Measurements from ENCODE around the gene SMTN.
"Not testable (repeated sequence)": the region's sequence is repeated elsewhere in the genome, so short reads cannot be mapped to it uniquely, and the experiment has no call there.

Gene SMTN

DNA sequence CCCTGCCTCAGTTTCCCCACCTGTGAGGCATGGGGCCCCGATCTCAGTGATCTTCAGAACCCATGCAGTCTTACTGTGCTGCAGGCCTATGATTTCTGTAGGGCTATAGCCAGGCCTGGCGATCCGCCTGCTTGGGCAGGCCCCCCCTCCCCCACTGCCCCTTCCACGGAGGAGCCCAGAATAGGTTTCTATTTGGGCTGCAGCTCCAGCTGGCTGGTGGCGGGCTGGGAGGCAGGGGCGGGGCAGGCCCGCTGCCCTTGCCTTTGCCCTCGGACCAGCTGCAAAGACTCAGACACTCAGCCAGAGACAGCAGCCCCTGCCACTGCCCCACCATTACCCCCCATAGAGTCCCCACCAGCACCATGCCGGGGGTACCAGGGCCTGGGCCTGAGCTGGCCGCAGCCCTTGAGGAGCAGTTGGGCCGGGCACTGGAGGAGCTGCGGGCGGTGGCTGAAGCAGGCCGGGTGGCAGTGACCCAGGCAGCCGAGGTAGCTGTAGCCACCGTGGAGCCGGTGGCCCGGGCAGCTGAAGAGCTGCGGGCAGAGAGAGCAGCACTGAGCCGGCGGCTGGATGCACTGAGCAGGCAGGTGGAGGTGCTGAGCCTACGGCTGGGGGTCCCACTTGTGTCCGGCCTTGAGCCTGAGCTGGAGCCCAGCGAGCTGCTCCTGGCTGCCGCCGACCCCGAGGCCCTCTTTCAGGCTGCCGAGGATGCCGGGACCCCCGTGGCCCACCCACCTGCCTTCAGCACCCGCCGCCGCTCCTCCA, 12.2 kb downstream of the SMTN start:
- no peak overlapping the region for H3K4me3 ChIP-seq (ENCODE audit: low read depth, low read length)
- no peak for DNase-seq (ENCODE audit: low read depth, low spot score)
- TF ChIP-seq, protein P1, sequence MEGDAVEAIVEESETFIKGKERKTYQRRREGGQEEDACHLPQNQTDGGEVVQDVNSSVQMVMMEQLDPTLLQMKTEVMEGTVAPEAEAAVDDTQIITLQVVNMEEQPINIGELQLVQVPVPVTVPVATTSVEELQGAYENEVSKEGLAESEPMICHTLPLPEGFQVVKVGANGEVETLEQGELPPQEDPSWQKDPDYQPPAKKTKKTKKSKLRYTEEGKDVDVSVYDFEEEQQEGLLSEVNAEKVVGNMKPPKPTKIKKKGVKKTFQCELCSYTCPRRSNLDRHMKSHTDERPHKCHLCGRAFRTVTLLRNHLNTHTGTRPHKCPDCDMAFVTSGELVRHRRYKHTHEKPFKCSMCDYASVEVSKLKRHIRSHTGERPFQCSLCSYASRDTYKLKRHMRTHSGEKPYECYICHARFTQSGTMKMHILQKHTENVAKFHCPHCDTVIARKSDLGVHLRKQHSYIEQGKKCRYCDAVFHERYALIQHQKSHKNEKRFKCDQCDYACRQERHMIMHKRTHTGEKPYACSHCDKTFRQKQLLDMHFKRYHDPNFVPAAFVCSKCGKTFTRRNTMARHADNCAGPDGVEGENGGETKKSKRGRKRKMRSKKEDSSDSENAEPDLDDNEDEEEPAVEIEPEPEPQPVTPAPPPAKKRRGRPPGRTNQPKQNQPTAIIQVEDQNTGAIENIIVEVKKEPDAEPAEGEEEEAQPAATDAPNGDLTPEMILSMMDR (IDR thresholded peaks at IDR 0.05; ENCODE audit: insufficient read depth, low read length, missing control alignments): no peak
- ChIA-PET CTCF (interaction anchor here (1.5 to 17.2 kb wide), 5 partner anchors 9 to 146 kb away, joined by 4 to 157 read pairs (median 37); partner anchors contain the start of gene SELENOM), POLR2A (interaction anchor here (0.9 to 1.6 kb wide), 3 partner anchors 8 to 11 kb away, joined by 3 to 10 read pairs (median 4); no protein-coding TSS in a partner anchor)

- H3K4me3 ChIP-seq (ENCODE audit: low read depth, low read length): no peak overlapping the region
- TF ChIP-seq, protein P1 (IDR thresholded peaks at IDR 0.05; ENCODE audit: insufficient read depth, low read length, missing control alignments): no peak
- CTCF ChIA-PET: interaction anchor here (1.8 to 17.2 kb wide), 3 partner anchors 10 to 55 kb away, joined by 7 to 157 read pairs (median 68); partner anchors contain the start of gene SELENOM
- DNase-seq (ENCODE audit: low read depth, low spot score): no peak
- POLR2A ChIA-PET: interaction anchor here (0.9 to 1.6 kb wide), 4 partner anchors 8 to 13 kb away, joined by 3 to 10 read pairs (median 4); partner anchors contain the start of gene SMTN
These were observed 13.0 kb downstream of the SMTN start for GRCh38 chr22:31094021-31094551.

DNA sequence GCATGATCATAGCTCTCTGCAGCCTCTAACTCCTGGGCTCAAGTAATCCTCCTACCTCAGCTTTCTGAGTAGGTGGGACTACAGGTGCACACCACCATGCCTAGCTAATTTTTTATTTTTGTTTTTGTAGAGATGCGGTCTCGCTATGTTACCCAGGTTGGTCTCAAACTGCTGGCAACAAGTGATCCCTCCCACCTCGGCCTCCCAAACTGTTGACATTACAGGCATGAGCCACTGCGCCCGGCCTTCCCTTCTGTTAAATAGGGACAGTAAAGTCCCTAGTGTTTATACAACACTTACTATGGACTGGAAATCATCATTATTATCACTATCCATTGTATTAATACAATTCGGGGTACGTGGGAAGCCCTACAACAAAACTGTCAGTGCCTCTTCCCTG, 13.6 kb downstream of the SMTN start:
- H3K4me3 ChIP-seq (ENCODE audit: low read depth, low read length): no peak overlapping the region
- TF ChIP-seq, protein P1 (IDR thresholded peaks at IDR 0.05; ENCODE audit: insufficient read depth, low read length, missing control alignments): no peak
- DNase-seq (ENCODE audit: low read depth, low spot score): no peak
- ChIA-PET CTCF (interaction anchor here (2.9 to 17.2 kb wide), 3 partner anchors 10 to 54 kb away, joined by 11 to 157 read pairs (median 68); partner anchors contain the start of gene SELENOM), POLR2A (interaction anchor here (1.2 to 1.6 kb wide), 4 partner anchors 7 to 14 kb away, joined by 3 to 10 read pairs (median 6); partner anchors contain the start of gene SMTN)

- CTCF ChIA-PET: interaction anchor here (0.6 to 17.2 kb wide), 7 partner anchors 9 to 195 kb away, joined by 3 to 157 read pairs (median 4); partner anchors contain the start of gene SELENOM
- POLR2A ChIA-PET: interaction anchor here (0.8 to 1.6 kb wide), 4 partner anchors 9 to 127 kb away, joined by 3 to 12 read pairs (median 6); partner anchors contain the start of genes MORC2, SMTN and TUG1
- H3K4me3 ChIP-seq (ENCODE audit: low read depth, low read length): no peak overlapping the region
- no peak for DNase-seq (ENCODE audit: low read depth, low spot score)
- TF ChIP-seq, protein P1 (IDR thresholded peaks at IDR 0.05; ENCODE audit: insufficient read depth, low read length, missing control alignments): no peak
These were observed 14.6 kb downstream of the SMTN start for GRCh38 chr22:31095637-31096249.

DNA sequence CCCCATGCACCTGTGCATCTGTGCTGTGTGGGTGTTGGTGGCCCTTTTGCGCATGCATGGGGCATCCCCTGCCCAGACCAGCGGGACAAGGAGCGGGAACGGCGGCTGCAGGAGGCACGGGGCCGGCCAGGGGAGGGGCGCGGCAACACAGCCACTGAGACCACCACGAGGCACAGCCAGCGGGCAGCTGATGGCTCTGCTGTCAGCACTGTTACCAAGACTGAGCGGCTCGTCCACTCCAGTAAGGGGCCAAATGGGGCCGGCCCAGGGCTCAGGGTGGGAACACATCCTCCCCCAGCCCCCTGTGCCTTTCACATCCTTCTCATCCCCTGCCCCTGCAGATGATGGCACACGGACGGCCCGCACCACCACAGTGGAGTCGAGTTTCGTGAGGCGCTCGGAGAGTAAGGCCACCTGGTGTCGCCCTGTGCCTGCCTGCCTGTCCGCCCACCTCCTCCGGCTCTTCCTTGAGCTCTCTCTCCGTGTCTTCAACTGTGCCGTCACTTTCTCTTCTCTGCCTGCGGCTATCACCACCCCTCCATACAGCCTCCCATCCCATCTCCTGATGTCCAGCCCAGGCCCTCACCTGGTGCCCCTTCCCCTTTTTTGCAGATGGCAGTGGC, 15.7 kb downstream of the SMTN start:
- H3K4me3 ChIP-seq (ENCODE audit: low read depth, low read length): no peak overlapping the region
- POLR2A ChIA-PET: interaction anchor here (1.4 kb wide), 1 partner anchor 8 kb away, joined by 12 read pairs; no protein-coding TSS in a partner anchor
- TF ChIP-seq, protein P1 (IDR thresholded peaks at IDR 0.05; ENCODE audit: insufficient read depth, low read length, missing control alignments): no peak
- DNase-seq (ENCODE audit: low read depth, low spot score): no peak
- CTCF ChIA-PET: interaction anchor here (1.4 to 8.7 kb wide), 4 partner anchors 8 to 151 kb away, joined by 4 to 68 read pairs (median 10); no protein-coding TSS in a partner anchor

DNA sequence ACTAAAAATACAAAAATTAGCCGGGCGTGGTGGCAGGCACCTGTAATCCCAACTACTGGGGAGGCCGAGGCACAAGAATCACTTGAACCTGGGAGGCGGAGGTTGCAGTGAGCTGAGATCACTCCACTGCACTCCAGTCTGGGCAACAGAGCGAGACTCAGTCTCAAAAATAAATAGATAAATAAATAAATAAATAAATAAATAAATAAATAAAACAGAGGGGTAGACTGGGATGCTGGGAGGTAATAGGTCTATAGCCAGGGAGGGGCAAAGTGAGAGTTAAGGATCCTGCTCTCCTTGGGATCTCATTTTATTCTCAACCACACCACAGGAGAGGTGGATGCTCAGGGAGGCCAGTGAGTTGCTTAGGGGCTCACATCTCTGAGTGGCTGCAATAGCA, 16.4 kb downstream of the SMTN start:
- H3K4me3 ChIP-seq (ENCODE audit: low read depth, low read length); POLR2A ChIA-PET; DNase-seq (ENCODE audit: low read depth, low spot score): not testable (repeated sequence)
- CTCF ChIA-PET: interaction anchor here (2.0 to 8.7 kb wide), 4 partner anchors 9 to 51 kb away, joined by 10 to 68 read pairs (median 11); partner anchors contain the start of gene SELENOM
